Upper lobe of right lung (tissue), 1 donor: ENCODE measurements around the gene C20orf202. TPM values are rescaled to one million over a fixed set of nuclear protein-coding genes. Genes with fewer than 3 reads are reported as not detected.

Experiments
- ATAC-seq: fragments of 200-7000 bp; cut with Tn5 transposase; one replicate; pipeline ENCODE4 v1.9.1; 2020; ENCODE audit warnings: mild to moderate bottlenecking, moderate library complexity
- DNase-seq: peaks from one replicate; pipeline ENCODE4 v3.0.0-alpha.2; 2020
- H3K27ac ChIP-seq: fragments of 200-600 bp; one replicate; pipeline ENCODE4 v1.8.0; 2022
- H3K27me3 ChIP-seq: fragments of 200-600 bp; one replicate; pipeline ENCODE4 v1.8.0; 2022; ENCODE audit warnings: mild to moderate bottlenecking
- H3K36me3 ChIP-seq: fragments of 200-600 bp; one replicate; pipeline ENCODE4 v1.8.0; 2022
- H3K4me1 ChIP-seq: fragments of 200-600 bp; one replicate; pipeline ENCODE4 v1.8.0; 2022
- H3K4me3 ChIP-seq: fragments of 200-600 bp; one replicate; pipeline ENCODE4 v1.8.0; 2022; ENCODE audit warnings: mild to moderate bottlenecking
- H3K9me3 ChIP-seq: fragments of 200-600 bp; one replicate; pipeline ENCODE4 v1.8.0; 2022
- CTCF ChIP-seq: fragments of 200-600 bp; IDR thresholded peaks from one replicate; pipeline ENCODE4 v1.8.0; 2022; ENCODE audit warnings: antibody characterized with exemption
- intact Hi-C: fragments of 100-400 bp; cut with DNase I; formaldehyde crosslinking; loops from one replicate; pipeline ENCODE4 v1.11.0; 2022
- total RNA-seq: library from RNA; stranded (reverse); fragmentation: NEBNext Ultra II Directional; extraction: Animal tissue kit (Norgen Biotek cat#: 25700); gene quantifications from one replicate; pipeline ENCODE4 v1.2.1, GENCODE V29; 2021
- donor health status: DM: no; HTN: yes; CAD: no; lungs with severe emphysema.

The C20orf202 gene
- total RNA-seq, 1 donor from 2014 or later: 0.64 TPM

GRCh38 chr20:1160991-1161390 is 42.3 kb upstream of the C20orf202 start:
- Histone ChIP-seq H3K36me3 (peaks cover 63% of the 10 kb centered on the region), H3K4me3 (no peak overlapping the region), H3K27ac (no peak overlapping the region), H3K9me3 (no peaks in the 10 kb centered on the region), H3K4me1 (no peaks in the 10 kb centered on the region), H3K27me3 (no peaks in the 10 kb centered on the region)
- no peak for TF ChIP-seq CTCF
- DNase-seq (no peak), ATAC-seq (no peak)
- intact Hi-C loops: no loop called here

DNA sequence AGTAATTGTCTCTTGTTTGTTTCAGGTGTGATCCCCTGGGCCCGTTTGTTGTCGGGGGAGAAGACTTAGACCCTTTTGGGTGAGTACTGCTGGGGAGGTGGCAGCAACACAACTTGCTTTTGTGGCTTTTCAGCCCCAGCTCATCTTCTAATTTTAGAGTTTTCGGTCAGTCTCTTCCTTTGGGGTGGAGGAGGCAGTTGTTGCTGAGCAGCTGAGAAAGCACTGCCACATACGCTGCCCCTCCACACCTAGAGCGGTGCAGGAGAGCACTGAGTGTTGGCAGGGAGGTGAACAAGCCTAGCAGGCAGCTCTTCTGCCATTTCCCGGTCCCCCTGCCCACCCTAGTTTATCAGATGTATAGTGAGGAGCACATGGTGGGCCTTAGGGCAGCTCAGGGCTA is 40.1 kb upstream of the C20orf202 start:
- no peak overlapping the region for H3K4me3 ChIP-seq
- TF ChIP-seq CTCF: no peak
- no peaks in the 10 kb centered on the region for H3K9me3 ChIP-seq
- no peaks in the 10 kb centered on the region for H3K4me1 ChIP-seq
- H3K27ac ChIP-seq: no peak overlapping the region
- DNase-seq (no peak), ATAC-seq (no peak)
- intact Hi-C loops: no loop called here
- no peaks in the 10 kb centered on the region for H3K27me3 ChIP-seq
- peaks cover 84% of the 10 kb centered on the region for H3K36me3 ChIP-seq

- DNase-seq (no peak), ATAC-seq (no peak)
- no peaks in the 10 kb centered on the region for H3K27me3 ChIP-seq
- no peaks in the 10 kb centered on the region for H3K4me1 ChIP-seq
- no peak overlapping the region for H3K4me3 ChIP-seq
- intact Hi-C loops: no loop called here
- no peak overlapping the region for H3K27ac ChIP-seq
- H3K9me3 ChIP-seq: no peaks in the 10 kb centered on the region
- H3K36me3 ChIP-seq: peaks cover 90% of the 10 kb centered on the region
- TF ChIP-seq CTCF: no peak
Observed at GRCh38 chr20:1163653-1164052, 39.6 kb upstream of the C20orf202 start.

DNA sequence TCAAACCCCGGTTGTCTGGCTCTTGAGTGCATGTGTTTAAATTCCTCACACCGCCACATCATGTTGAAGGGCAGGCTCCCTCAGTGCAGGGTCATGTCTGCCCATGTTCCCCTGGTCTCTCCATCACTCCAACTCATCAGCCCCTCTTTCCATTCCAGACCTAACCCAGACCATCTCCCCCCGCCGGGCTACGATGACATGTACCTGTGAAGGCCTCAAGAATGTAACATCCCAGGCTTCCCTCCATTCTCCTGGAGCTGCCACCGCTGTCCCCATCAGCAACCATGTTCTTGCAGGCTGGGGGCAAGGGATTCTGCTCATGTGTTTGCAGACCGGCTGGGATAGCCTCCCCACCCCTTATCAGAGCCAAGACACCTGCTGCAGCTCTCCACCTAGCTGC is 38.4 kb upstream of the C20orf202 start:
- intact Hi-C loops: no loop called here
- no peaks in the 10 kb centered on the region for H3K27me3 ChIP-seq
- TF ChIP-seq CTCF: no peak
- H3K36me3 ChIP-seq: peaks cover 99% of the 10 kb centered on the region
- H3K27ac ChIP-seq: no peak overlapping the region
- no peaks in the 10 kb centered on the region for H3K9me3 ChIP-seq
- no peak overlapping the region for H3K4me3 ChIP-seq
- DNase-seq (no peak), ATAC-seq (no peak)
- no peaks in the 10 kb centered on the region for H3K4me1 ChIP-seq

- Histone ChIP-seq H3K4me1 (no peaks in the 10 kb centered on the region), H3K27ac (no peak overlapping the region), H3K36me3 (peaks cover 98% of the 10 kb centered on the region), H3K9me3 (no peaks in the 10 kb centered on the region), H3K4me3 (no peak overlapping the region), H3K27me3 (no peaks in the 10 kb centered on the region)
- DNase-seq (no peak), ATAC-seq (no peak)
- intact Hi-C loops: no loop called here
- TF ChIP-seq CTCF: no peak
Observed at GRCh38 chr20:1165521-1165920, 37.7 kb upstream of the C20orf202 start.

DNA sequence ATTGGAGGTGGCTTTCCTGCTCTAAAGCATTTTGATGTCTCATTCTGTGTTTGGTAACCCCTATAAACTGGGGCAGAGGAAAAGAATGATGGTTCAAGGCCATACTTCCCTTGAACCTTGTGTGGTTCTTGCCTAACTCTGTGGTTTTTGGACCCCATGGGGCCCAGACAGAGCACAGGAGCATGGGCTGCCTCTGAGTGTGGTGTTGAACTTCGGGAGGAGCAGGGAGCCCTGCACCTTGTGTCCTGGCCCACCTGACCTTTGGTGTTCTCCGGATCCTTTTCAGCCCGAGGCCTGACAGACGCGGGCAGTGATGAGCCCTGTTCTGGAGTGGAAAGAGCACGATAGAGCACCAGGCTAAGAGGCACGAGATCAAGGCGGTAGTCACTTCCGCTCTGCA is 37.3 kb upstream of the C20orf202 start:
- Histone ChIP-seq H3K27ac (no peak overlapping the region), H3K4me1 (no peaks in the 10 kb centered on the region), H3K9me3 (no peaks in the 10 kb centered on the region), H3K27me3 (no peaks in the 10 kb centered on the region), H3K36me3 (peaks cover 94% of the 10 kb centered on the region), H3K4me3 (no peak overlapping the region)
- intact Hi-C loops: no loop called here
- no peak for TF ChIP-seq CTCF
- ATAC-seq (no peak), DNase-seq (no peak)
